GM21737 (cell line): ENCODE data around the gene ROBO1.
"Not testable (repeated sequence)": the region's sequence is repeated elsewhere in the genome, so short reads cannot be mapped to it uniquely, and the experiment has no call there.

ENCODE experiments used
- ATAC-seq: cut with Tn5 transposase; IDR thresholded peaks from one replicate; pipeline ENCODE4 v1.9.1; 2021; ENCODE audit warnings: mild to moderate bottlenecking, moderate library complexity; ENCODE audit not compliant: unreplicated experiment

ROBO1 gene

DNA sequence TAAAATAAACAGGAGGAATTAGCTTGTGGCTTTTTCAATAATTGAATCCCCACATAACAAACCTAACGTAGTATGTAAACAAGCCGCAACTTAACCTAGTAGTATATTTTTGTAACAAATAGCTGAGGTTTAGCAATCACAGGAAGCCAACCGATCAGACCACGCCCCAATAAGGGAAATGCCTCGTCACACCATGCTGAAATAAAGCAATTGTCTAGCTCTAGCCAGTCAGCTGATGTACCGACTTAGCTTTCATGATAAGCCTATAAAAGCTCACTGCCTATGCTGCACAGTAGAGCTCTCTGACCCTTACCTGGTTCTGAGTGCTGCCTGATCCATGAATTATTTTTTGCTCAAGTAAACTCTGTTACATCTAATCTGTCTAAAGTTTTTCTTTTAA is 208.9 kb downstream of the ROBO1 start:
- ATAC-seq, result no peak

DNA sequence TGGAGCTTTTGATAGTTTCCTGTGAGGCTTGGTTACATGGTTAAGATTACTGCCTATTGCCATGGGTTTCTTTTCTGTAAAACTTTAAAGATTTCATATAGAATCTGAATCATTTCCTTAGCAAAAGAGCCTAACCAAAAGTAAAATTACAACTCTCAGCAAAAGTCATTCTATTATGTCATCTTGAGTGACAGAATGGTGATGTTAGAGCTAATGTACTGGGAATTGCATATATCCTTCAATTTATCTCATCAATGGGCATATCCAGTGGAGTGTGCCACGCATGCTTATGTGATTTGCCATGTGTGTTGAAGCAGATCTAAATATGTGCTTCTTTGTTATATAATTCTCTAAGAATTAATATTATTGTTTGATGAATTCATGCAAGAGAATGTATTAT is 212.1 kb downstream of the ROBO1 start:
- ATAC-seq, result no peak

DNA sequence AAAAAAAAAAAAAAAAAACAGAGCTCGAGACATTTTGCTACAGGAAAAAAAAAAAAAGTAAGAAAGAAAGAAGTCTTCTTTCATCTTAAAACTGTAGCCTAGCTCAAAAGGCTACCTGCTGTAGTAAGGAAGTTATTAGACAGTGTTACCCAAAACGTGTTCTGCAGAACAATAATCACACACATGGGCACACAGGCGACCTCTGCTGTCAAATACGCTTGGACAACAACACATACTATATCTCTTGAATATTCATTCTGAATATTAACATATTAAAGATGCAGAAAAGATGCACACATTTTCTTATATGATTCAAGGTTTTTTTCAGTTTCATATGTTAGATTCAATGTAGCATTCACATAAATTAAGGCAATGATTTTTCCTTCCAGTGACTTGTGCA is 215.8 kb downstream of the ROBO1 start:
- ATAC-seq, result no peak

DNA sequence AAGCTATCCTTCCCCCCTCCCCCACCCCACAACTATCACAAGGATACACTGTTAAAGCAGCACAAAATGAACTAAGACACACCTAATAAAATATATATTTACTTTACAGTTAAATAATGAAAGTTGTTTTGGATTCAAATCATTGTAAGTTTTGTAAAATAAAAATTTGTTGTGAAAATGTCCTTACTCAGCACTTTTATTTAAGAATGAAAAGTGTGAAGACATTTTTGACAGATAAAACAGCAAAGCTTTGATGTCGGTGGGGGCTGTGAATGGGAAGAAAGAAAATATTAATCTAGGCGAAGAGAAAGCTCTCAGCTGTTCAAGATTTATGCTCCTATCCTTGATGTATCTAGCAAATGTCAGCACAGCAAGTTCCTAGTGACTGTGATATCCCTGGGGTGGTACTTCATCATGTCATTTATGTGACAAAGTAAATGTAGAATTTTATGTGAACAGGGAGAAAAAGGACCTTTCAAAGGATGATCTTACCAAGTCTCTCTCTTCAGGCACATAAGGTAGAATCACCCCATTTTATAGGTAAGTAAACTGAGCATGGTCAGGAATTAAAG is 216.4 kb downstream of the ROBO1 start:
- no peak for ATAC-seq

DNA sequence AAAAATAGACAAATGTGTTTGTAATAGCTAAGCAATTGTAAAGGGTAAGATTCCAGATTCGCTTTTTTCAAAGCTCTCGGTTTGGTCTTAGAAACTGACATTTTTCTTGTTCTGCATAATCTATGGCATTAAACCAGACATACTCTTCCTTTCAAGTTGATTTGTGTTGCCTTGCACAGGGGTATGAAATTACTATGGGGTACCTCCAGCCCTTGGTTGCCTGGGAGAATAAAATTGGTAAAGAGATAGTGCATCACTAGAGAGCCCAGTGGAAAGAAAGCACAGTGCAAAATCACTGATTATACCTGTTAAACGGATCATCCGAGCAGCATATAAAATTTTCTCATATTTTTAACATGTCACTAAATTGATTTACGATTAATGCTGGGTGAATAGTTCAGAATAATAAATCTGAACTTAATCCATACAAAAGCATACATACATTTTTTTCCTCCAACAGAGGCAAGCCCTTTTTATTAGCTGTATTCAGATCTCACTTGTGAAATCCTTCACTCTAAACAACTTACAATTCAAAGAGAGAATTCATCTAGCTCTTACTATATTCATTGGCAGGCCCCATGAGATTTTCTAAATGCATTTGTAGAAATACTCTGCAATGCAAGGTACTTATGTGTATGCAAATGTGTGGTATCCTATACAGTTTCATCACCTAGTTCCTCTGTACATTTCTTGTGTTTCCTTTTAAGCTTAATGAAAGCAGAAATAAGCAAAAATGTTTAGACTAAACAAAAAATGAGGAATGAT is 224.4 kb downstream of the ROBO1 start:
- no peak for ATAC-seq

DNA sequence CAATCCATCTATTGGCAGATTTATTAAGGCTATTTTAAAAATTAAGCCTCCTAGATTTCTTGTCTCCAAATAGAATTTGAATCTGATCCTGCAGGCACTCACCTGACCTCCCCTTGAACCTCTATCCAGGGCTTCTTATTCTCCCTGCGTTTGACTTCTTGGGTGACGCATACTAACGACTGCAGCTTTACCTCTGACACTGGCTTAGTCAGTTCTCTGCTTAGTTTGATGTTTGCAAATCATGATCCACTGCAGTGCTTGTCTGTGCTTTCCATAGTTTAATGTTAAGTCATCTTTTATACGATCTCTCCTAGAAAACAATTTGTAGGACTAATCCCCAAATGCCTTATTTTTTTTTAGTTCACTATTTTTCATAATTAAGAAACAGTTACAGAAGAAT is 233.1 kb downstream of the ROBO1 start:
- no peak for ATAC-seq

DNA sequence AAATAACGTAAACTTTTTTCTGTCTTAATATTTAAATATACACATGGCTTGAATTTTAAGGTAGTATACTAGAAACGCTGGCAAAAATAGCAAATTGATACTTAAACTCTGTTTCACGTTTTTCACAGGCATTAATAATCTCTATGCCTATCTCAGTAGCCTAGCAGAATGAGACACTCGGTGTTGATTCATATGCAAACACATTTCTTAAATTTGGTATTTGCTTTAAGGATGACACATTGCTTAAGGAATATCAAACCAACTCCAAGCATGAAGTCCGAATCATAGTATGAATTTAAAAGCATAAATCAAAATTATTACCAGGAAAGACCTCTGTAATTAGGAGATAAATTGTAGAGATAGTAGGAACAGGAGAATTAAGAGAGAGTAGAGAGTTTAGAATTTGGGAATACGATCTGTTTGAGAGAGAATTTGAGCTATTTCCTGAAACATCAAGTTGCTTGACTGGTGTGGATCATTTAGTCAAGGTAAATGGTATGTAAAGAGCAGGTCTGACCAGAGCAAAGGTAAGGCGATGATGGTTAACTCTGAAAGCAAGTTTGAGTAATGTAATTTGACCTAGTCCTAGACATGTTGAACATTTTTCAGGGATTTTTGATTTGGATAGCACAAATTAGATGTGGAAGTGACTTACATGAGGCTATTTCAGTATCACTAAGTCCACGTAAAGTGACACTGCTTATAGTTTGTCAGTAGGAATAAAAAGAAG is 236.1 kb downstream of the ROBO1 start:
- no peak for ATAC-seq

DNA sequence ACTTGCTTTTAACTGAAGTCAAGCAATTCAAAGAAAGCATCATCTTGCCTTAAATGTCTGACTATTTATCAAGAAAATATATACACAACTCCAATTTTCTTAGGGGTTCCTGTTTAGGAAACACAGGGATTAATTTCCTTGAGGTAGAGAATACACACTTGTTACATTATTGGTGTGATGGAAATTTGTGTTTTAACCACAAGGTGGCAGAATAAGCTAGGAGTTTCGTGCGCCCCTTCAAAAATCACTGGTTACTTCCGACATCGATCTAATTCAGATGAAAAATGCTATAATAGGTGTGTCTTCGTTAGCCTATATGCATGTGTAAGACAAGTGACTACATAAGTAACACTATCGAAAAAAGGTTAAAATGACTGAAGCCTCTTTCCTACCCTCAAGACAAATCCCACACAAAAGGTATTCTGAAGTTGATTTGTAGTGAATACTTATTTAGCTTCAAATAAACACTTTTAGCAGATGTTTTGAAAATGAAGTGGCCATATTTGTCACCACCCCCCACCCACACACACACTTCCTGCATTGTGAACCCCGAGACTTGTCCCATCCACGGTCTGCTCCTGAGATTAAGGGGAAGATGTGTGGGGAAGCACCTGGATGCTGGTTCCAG is 246.5 kb downstream of the ROBO1 start:
- ATAC-seq, result no peak

DNA sequence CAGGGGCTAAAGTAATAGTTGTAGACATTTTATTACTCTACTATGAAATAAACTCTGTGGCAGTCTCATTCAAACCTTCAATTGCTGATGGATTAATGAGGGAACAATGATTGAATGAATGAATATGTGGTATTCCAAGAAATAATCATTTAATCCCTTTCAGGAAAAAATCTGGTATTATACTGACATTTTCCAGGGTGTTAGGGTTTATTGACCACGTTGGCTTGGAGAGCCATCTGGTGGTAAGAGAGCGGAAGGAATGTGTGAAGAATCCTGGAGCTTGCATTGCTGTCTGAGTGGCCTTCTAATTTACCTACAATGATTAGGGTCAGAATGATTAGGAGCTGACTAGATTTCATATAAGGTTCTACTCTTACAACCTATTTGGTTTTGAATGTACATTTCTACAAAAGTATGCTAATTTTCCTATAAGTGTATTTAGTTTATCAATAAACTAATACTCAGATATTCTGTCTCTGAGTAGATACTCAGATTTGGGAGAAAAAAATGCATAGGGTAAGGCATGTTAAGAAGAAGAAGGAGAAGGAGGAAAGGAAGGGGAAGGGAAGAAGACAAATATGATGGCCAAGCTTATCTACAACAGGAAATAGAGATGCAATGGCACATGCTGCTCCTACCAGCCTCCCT is 249.9 kb downstream of the ROBO1 start:
- ATAC-seq, result no peak

DNA sequence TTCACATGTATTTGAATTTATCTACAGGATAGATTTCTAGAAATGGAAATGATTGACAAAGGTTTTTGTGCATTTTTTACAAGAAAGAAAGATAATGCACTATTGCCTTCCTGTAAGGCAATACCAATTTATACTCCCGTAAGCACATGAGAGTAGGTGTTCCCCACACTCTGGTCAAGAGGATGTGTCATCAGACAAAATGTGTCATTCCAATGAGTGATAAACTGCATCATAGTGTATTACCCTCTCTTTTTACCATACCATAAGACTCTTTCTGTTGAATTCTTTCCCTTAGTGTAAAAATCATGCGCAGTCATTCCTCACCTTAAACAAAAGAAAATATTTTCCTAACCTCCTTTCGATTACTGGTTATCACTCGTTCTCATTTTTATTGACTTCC is 251.0 kb downstream of the ROBO1 start:
- ATAC-seq, result no peak

DNA sequence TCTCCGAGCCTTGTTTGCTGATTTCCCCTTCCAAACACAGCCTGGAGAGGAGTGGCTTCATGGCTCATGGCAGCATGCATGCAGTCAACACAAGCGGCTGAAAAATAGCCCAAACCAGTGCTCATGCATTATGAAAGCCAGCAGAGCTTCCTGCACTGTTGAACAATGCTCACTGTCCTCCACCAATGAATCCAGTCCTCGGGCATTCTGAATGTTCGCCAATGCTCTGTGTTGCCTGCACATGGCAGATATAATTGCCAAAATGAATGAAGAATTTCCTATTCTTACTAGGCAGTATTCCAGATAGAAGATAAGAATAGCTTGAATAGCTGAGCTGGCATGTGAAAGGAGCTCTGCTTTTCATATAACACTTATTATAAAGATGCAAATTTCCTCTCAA is 252.7 kb downstream of the ROBO1 start:
- no peak for ATAC-seq

DNA sequence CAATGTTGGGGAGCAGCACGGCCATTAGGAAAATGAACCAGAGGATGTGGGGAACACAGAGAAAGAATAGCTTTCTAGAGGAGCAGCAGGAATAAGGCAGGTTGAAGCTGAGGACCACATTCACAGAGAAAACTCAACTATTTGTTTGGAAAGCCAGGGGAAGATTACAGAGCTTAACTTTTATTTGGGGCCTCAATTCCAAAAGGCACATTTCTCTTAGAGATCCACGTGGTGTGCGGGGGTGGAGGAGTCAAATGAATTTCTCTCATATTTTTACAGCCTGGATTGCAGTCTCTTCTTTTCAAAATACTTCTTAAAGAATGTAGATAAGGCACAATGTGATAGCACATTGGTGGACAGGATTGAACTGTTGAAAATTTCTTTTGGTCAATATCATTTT is 253.7 kb downstream of the ROBO1 start:
- no peak for ATAC-seq

DNA sequence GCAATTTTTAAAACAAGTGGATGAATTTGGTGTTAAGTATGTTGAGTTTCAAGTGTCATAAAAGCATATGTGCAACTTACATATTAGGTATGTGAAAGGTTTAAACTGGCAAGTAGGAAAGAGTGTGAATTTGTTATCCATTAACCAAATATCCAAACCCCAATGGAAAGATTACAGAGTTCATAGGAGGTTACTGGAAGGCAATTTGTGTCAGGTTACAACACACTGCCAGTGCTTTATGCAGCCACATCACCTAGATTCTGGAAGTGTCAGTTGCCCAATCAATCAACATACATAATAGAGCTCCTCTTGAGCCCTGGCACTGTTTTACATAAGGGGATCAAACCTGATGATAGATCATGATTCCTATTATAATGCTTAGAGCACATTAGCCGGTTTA is 261.0 kb downstream of the ROBO1 start:
- no peak for ATAC-seq

DNA sequence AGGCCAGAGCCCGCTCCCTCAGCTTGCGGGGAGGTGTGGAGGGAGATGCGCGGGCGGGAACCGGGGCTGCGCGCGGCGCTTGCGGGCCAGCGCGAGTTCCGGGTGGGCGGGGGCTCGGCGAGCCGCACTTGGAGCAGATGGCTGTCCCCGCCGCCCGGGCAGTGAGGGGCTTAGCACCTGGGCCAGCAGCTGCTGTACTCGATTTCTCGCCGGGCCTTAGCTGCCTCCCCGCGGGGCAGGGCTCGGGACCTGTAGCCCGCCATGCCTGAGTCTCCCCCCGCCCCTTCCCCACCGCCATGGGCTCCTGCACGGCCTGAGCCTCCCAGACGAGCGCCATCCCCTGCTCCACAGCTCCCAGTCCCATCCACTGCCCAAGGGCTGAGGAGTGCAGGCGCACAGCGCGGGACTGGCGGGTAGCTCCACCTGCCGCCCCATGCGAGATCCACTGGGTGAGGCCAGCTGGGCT is 265.5 kb downstream of the ROBO1 start:
- ATAC-seq, result not testable (repeated sequence)

DNA sequence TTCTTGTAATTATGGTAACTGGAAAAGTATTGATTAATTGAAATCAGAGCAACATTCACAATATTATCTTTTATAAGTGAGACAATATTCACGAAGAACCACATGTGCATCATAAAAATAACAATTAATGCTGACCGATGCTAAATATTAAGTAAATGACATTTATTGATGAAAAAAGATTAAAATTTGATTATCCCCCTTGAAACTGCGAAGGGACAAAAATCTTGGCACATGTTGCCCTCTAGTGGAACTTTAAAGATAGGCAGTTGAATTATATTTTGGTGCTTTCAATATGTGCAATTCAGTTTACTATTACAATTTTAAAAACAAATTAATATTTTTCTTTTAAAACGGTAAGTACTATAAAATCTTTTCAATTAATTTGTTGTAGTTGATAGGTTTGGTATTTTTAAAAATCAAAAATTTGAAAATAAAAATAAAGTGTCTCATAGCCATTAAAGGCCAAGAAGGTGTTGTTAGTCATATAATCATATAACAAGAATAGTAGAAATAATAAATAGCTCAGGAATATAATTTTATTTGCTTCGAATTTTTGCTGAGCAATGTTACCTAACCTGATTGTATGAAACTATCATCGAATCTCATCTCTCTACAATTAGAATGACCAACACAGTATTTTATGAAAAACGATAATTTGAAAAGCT is 270.2 kb downstream of the ROBO1 start:
- ATAC-seq, result no peak

DNA sequence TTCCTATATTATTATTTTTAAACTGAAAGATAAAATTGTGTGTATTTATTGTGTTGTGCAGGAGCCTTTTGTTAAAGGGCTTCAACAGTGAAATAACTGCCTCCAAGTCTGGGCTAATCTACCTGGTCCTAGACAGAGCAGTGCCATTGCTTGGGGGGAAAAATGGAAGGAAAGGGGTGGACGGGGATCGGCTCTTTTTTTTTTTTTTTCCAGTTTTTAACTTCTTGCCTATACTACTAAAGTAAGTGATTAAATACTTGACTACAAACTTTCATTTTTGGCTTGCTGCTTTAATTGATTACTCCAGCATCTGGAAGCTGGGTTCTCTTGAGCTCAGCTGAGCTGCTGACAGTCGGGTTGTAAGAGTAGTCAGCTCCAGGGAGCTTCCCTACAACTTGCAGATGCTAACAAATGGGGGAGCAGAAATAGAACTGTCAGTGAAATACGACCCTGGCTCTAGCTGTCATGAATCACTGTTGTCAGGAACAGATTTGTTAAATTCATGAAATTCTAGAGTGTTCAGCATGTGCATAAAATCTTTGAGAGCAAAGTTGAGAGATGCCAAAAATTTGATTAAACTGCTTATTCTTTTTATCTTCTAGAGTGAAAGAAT is 276.7 kb downstream of the ROBO1 start:
- no peak for ATAC-seq

DNA sequence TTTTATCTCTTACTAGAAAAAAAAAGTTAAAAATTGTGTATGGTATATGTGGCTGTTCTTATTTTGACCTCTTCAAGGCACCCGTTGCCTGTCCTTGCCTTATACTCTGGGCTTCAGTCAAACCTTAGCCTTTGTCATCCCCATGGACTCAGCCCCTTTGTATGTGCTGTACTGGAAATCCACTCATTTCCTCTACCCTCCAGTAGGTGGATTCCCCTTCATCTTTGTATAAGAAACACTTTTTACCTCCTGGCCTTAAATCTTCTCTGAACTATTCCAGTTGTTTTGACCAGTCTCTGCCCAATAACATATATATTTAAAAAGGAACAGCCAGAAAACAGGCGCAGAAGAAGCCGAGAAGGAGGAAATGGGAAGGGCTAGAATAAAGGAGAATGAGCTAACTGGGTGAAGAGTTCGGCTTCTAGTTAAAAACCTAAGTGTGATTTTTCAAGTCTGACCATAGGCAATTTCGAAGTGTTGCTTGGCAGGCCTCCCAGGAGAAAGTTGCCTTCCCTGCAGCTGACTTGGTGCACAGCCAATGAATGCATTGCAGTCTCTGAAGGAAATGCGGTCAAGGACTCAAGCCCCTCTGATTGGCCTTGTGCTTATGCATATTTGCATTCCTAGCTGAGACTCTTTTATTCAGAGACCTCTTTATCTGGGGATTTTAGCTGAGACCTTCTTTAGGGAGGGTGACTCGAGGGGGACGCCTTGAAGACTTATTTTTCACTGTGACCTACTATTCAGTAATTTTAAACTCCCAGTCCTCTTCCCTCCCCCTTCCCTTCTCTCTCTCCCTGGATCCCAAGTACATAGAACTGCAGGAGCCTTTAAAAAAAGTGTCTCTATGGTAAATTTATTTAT is 277.4 kb downstream of the ROBO1 start:
- no peak for ATAC-seq

DNA sequence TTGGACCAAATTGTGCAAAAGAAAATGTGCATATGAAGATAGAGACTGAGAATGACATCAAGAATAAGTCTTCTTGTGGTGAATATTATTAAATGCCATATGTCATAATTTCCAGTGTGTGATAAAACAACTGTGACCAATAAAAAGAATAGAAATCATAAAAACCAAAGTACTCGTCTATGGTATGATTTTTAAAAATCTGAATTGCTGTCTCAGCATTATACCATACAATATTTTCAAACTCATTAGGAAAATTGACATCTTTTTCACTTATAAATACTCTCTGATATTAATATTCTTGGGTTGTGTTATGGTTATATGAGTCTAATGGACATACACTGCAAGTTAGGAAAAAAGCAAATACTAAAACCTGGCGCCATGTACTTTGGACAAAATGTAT is 279.4 kb downstream of the ROBO1 start:
- no peak for ATAC-seq

DNA sequence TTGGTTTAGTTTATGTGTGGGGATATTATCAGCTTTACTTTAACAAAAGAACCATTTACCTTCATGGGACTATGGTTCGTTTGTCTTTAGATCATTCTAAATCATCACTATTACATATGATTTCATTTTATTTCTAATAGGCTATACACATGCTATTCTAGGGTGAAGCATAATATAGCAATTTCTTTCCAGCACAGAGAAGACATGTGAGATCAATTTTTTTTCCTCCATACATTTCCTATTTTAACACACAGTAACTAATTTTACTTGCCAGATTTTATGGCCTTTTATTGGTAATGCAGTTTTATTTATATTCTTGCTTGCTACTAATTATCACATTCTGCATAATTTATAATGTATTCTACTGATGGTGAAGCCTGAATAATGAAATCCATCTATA is 287.1 kb downstream of the ROBO1 start:
- no peak for ATAC-seq
